Suprapubic skin (tissue), 4 donors: ENCODE results near the gene RGL2. TPM values are rescaled to one million over a fixed set of nuclear protein-coding genes. Genes with fewer than 3 reads are reported as not detected.
A peak's percentile ranks its signal among the peaks of the same experiment; 100 is the strongest.

Source experiments
- DNase-seq, 2 donors: peaks; one replicate each; pipeline ENCODE4 v3.0.0-alpha.2; 2019; ENCODE audit warnings: low spot score in 2 of 2
- H3K27ac ChIP-seq: fragments of 200-600 bp; sonication (generic); one replicate; pipeline ENCODE4 v1.5.1; 2019
- H3K27me3 ChIP-seq: fragments of 200-600 bp; sonication (generic); one replicate; pipeline ENCODE4 v1.5.1; 2019
- H3K36me3 ChIP-seq: fragments of 200-600 bp; sonication (generic); one replicate; pipeline ENCODE4 v1.5.1; 2019
- H3K4me1 ChIP-seq: fragments of 200-600 bp; sonication (generic); one replicate; pipeline ENCODE4 v1.5.1; 2019
- H3K4me3 ChIP-seq: fragments of 200-600 bp; sonication (generic); one replicate; pipeline ENCODE4 v1.5.1; 2019; ENCODE audit warnings: mild to moderate bottlenecking
- H3K9me3 ChIP-seq: fragments of 200-600 bp; sonication (generic); one replicate; pipeline ENCODE4 v1.5.1; 2019
- CTCF ChIP-seq, 2 donors: fragments of 200-600 bp in 1 of 2; fragments of 450-650 bp in 1 of 2; sonication (generic) in 1 of 2; IDR thresholded peaks; one replicate each; pipeline ENCODE4 v1.5.1; 2016 to 2019; ENCODE audit warnings: antibody characterized with exemption in 2 of 2, mild to moderate bottlenecking in 1 of 2, moderate library complexity in 1 of 2
- EP300 ChIP-seq: sonication (generic); formaldehyde crosslinking; IDR thresholded peaks from one replicate; pipeline ENCODE4 v1.6.1; 2017; ENCODE audit warnings: antibody characterized with exemption
- POLR2A ChIP-seq, 2 donors: fragments of 450-650 bp; IDR thresholded peaks; one replicate each; pipeline ENCODE4 v1.6.1; 2017; ENCODE audit warnings: antibody characterized with exemption in 2 of 2, mild to moderate bottlenecking in 2 of 2, moderate library complexity in 2 of 2
- POLR2AphosphoS5 ChIP-seq, 3 donors: sonication (generic); formaldehyde crosslinking; IDR thresholded peaks; one replicate each; pipeline ENCODE4 v1.6.1; 2017; ENCODE audit warnings: antibody characterized with exemption in 3 of 3
- WGBS: methylation state at CpG from one replicate; pipeline ENCODE4 v1.1.5; 2018; 5-methylcytosine and 5-hydroxymethylcytosine counted together
- total RNA-seq, 4 donors: library from RNA; depleted of rRNA; stranded (reverse); fragments of >200 nt; gene quantifications; one replicate each; pipeline ENCODE4 v1.1.0, GENCODE V29; 2016

The RGL2 gene
- total RNA-seq, 4 donors from 2014 or later, result 80.8 to 118 (median 96.6) TPM

DNA sequence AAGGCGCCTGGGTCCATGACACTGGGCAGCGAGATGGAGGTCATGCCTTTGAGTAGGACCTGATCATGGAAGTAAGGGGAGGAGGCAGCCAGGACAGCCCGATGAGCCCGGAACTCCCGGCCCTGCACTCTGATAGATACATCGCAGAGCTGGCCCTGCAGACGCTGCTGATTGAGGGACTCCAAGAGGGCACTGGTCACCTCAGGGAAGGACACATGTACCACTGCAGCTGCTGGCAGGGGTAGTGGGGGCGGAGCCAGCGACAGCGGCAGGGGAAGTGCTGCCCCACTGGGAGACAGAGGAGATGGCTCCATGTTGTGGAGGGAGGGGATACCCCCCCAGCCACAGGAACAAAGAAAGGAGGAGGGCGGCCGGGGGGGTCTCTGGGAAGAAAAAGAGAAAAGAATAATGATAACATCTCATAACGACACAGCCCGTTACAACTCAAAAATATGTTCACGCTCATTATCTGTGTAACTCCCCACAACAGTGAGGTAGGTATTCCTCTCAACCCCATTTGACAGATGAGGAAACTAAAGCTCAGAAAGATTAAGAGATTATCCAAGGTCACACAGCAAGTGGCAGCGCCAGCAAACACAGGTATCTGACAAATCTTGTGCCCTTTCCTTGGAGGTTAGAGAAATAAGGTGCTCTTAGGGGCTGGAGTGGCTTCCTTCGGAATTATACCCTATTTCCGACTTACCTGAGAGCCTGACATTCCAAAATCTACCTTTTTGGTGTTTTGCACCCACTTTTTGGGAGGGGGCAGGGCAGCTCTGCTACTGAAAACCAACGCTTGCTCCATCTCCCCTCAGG, 18.1 kb upstream of the RGL2 start:
- TF ChIP-seq POLR2AphosphoS5 (IDR thresholded peaks at IDR 0.05) (no peak), POLR2A (IDR thresholded peaks at IDR 0.05) (no peak), CTCF (IDR thresholded peaks at IDR 0.05) (no peak), EP300 (no peak)
- WGBS, result 76% methylated on average over 19 of the region's 19 CpGs
- DNase-seq, result peak in 1 of 2 donors; percentile 76

DNA sequence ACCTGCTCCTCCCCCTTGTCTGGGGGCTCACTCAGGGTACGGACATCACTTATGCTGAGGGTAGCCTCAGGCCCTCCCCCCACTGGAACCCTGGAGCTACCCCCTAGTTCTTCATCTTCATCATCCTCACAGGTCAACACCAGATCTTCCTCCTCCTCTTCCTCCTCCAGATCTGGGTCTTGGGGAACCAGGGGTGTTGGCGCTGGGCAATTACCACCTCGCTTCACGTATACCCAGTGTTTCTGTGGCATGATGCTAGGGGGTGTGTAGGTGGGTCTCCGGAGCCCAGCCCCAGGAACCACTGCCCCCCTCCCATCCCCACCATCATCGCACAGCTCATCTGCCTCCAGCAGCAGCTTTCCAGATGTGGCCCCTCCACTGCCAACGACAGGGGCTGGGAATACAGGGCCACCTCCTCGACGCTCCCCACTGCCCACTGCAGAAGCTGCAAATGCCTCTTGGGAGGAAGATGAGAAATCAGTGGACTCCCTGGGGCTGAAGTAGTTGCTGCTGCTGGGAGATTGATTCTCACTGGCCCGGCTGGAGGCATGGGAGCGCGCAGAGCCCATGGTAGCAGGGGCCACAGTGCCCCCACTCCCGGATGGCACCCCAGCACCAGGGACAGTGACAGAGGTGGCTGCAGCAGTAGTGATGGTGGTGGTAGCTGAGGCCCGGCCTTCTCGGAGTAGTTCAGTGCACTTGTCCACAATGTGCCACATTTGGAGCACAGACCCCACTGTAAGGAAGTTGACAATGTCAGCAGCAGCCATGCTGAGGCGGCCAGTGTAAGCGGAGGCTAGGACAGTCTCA, 17.3 kb upstream of the RGL2 start:
- Histone ChIP-seq H3K4me1 (peaks cover 72% of the 10 kb centered on the region), H3K27ac (no peak overlapping the region), H3K27me3 (no peaks in the 10 kb centered on the region), H3K9me3 (no peaks in the 10 kb centered on the region), H3K36me3 (peaks cover 22% of the 10 kb centered on the region), H3K4me3 (no peak overlapping the region)
- DNase-seq, result peak in 1 of 2 donors; percentile 65
- 91% methylated on average over 10 of the region's 17 CpGs for WGBS
- TF ChIP-seq CTCF (IDR thresholded peaks at IDR 0.05), result no peak
- TF ChIP-seq EP300, result no peak
- no peak for TF ChIP-seq POLR2A (IDR thresholded peaks at IDR 0.05)
- no peak for TF ChIP-seq POLR2AphosphoS5 (IDR thresholded peaks at IDR 0.05)

More for the DNA sequence above, 18.1 kb upstream of the RGL2 start:
- H3K4me1 ChIP-seq, result peaks cover 72% of the 10 kb centered on the region
- no peaks in the 10 kb centered on the region for H3K27me3 ChIP-seq
- peak overlapping the region; percentile 50 for H3K4me3 ChIP-seq
- H3K9me3 ChIP-seq, result no peaks in the 10 kb centered on the region
- H3K27ac ChIP-seq, result peak overlapping the region; percentile 74
- peaks cover 22% of the 10 kb centered on the region for H3K36me3 ChIP-seq

- no peak for TF ChIP-seq EP300
- TF ChIP-seq POLR2AphosphoS5 (IDR thresholded peaks at IDR 0.05), result no peak
- no peak for TF ChIP-seq CTCF (IDR thresholded peaks at IDR 0.05)
- TF ChIP-seq POLR2A (IDR thresholded peaks at IDR 0.05), result no peak
- no peaks in the 10 kb centered on the region for H3K27me3 ChIP-seq
- peaks cover 65% of the 10 kb centered on the region for H3K4me1 ChIP-seq
- 39% methylated on average over 43 of the region's 47 CpGs for WGBS
- H3K36me3 ChIP-seq, result peaks cover 14% of the 10 kb centered on the region
- H3K9me3 ChIP-seq, result no peaks in the 10 kb centered on the region
- peak overlapping the region; percentile 81 for H3K4me3 ChIP-seq
- DNase-seq, result peak in 1 of 2 donors; percentile 81
- peak overlapping the region; percentile 96 for H3K27ac ChIP-seq
Observed at GRCh38 chr6:33314943-33315792, 16.4 kb upstream of the RGL2 start.

DNA sequence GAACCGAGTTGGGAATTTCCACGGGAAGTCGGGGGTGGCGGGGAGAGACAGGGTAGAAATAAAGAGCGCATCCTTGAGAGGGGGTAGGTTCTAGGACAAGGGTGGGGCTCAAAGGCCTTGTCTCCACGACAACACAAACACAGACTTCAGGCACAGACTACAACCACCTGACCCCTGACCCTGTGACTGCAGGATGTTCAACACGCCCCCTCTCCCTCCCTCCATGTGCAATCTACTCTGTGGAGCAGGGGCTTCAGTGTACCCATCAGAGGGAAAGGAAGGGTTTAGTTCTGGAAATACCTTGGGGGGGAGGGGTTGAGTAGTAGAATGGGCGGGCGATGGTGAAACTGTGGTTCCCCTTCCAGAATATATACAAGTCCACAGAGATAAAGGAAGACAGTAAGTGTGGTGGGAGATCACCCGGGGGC, 15.8 kb upstream of the RGL2 start:
- no peaks in the 10 kb centered on the region for H3K9me3 ChIP-seq
- H3K4me3 ChIP-seq, result peak overlapping the region; percentile 81
- peak overlapping the region; percentile 96 for H3K27ac ChIP-seq
- TF ChIP-seq EP300 (no peak), CTCF (IDR thresholded peaks at IDR 0.05) (no peak), POLR2AphosphoS5 (IDR thresholded peaks at IDR 0.05) (peak in 1 of 3 donors; percentile 47), POLR2A (IDR thresholded peaks at IDR 0.05) (peak in 1 of 2 donors; percentile 8)
- H3K4me1 ChIP-seq, result peaks cover 59% of the 10 kb centered on the region
- under 1% methylated on average over 10 of the region's 10 CpGs for WGBS
- H3K27me3 ChIP-seq, result no peaks in the 10 kb centered on the region
- peaks cover 8% of the 10 kb centered on the region for H3K36me3 ChIP-seq
- DNase-seq, result peak; percentile 86 to 91
